Keratinocyte (primary cell): ENCODE measurements around the gene CACNA1C.

ENCODE experiments used
- CTCF ChIP-seq, 3 experiments: IDR thresholded peaks in 1 of 3; conservative IDR thresholded peaks in 1 of 3; optimal IDR thresholded peaks in 1 of 3; 2 replicates in 2 of 3; 3 replicates in 1 of 3; pipeline versions ENCODE3 to v1.5.1; 2011; ENCODE audit warnings: low read length in 3 of 3, mild to moderate bottlenecking in 3 of 3, moderate library complexity in 2 of 3, control low read depth in 1 of 3, inconsistent platforms in 1 of 3; ENCODE audit not compliant: insufficient read depth in 2 of 3; ENCODE audit errors: extremely low read depth in 1 of 3
- EZH2 ChIP-seq: IDR thresholded peaks from one replicate; pipeline ENCODE4 v1.6.1; 2012; ENCODE audit warnings: inconsistent platforms, mild to moderate bottlenecking, low read length, moderate library complexity

- TF ChIP-seq CTCF (optimal IDR thresholded peaks at IDR 0.05 in 1 of 3, IDR thresholded peaks at IDR 0.05 in 1 of 3, conservative IDR thresholded peaks at IDR 0.05 in 1 of 3; ENCODE audit: extremely low read depth in 1 of 3, insufficient read depth in 2 of 3, low read length in 3 of 3) (no peak), EZH2 (no peak)
These were observed 233.3 kb downstream of the CACNA1C start for GRCh38 chr12:2286047-2286446.
